ENCODE measurements around the gene GDPGP1.
"Not testable (repeated sequence)": the region's sequence is repeated elsewhere in the genome, so short reads cannot be mapped to it uniquely, and the experiment has no call there.

Gene GDPGP1

DNA sequence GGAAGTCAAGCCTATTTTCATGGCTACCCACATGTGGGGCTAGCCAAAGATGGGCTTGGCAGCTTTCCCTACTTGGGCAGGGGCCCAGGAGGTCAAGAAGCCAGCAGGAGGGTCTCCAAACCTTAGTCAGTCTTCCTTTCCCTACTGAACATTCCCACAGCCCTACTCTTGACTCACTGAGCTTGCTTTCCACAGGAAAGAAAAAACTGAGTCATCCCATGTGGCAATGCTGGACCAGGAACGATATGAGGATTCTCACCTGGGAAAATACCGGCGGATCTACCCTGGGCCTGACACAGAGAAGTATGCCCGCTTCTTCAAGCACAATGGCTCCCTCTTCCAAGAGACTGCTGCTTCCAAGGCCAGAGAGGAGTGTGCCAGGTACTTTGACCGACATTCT is 27.8 kb downstream of the GDPGP1 start:
- DNase-seq (ENCODE audit: low spot score): no peak

DNA sequence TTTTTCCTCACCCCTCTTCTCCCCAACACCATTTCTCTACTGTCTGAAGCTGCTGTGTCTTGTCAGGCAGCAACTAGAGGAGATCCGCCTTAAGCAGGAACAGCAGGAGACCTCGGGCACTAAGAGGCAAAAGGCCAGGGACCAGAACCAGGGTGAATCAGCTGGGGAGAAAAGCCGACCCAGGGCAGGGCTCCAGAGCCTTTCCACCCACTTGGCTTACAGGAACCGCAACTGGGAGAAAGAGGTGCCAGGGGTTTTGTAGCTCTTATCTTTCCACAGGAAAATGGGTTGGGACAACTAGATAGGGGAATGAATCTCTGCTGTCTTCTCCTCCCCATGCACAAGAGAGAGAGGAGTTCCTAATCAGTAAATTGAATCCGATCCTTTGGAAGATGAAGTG is 28.4 kb downstream of the GDPGP1 start:
- no peak for DNase-seq (ENCODE audit: low spot score)

DNA sequence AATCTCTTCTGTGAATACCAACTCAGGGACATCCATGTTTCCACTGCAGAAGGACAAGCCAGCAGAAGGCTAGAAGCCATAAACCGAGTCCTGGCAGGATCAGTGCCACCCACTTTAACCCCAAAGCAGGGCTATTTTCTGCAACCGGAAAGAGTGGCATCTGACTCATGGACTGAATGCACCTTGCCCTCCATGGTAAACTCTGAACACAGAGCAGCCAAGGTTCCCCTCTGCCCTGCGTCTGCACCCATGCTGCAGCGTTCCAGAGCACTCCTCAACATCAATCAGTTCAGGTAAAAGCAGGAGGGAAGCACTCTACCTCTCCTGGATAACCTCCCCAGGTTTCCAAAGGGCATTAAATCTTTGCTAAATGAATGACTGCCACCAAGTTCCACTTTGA is 30.7 kb downstream of the GDPGP1 start:
- DNase-seq (ENCODE audit: low spot score): no peak

DNA sequence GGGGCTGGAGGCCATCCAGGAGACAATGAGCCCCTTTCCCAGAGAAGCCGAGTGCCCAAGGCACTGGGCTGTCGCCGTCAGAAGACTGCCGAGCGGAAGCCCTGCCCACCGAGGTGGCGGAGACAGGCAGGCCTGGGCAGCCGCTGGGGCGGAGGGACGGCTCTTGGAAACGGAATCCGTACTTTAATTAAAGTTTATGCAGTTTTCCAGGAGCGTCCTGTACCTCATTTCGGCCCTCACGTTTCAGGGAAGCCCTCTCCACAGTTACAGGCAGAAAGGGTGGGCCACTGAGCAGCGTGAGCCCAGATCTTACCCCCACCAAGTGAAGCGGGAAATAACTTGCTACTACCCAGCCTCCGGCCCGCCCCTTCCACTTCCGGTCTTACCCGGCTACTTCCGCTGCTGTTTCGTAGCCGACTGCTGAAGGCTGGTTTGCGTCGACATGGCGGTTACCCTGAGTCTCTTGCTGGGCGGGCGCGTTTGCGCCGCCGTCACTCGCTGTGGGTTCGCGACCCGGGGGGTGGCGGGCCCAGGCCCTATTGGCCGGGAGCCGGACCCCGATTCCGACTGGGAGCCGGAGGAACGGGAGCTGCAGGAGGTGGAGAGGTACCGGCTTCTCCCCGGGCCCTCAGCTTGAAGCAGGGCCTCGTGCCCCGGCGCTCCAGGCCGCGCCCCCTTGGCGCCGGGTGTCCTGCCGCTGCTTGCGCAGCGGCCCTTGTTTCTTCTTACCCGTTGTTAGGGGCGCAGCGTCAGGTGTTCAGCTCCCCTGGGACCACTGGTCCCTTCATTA is 31.5 kb downstream of the GDPGP1 start, which contains the start of gene NGRN:
Gene NGRN (plus strand): TSS at position 402 of the 790 bp plus-strand sequence. CDS start 41 bp downstream, at position 443.
- DNase-seq (ENCODE audit: low spot score): peak; percentile 96

DNA sequence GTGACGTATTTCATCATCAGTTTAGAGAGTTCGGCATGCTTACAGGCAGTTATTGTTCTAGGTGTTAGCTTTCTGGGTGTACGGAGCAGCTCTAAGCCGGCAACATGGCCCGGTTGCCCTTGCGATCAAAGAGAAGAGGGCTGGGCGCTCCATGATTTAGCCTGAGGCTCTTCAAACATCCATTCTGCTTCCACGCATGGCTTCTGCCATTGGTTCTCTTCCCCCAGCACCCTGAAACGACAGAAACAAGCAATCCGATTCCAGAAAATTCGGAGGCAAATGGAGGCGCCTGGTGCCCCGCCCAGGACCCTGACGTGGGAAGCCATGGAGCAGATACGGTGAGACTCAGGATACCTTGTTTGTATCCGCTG is 32.0 kb downstream of the GDPGP1 start:
- no peak for DNase-seq (ENCODE audit: low spot score)

DNA sequence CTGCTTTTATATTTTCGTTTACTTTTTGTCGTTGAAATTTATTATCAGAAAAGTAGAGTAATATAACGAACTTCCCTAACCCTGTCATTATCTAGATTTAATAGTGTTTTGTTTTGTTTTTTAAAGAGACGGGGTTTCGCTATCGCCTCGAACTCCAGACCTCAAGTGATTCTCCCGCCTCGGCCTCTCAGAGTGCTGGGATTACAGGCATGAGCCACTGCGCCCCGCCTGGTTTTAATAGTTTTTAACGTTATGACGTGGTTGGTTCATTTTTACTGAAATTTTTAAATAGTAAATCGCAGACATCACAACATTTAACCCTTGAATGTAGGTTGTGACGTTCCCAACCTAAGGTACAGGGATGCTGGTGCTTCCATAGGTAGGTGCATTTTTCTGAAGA is 32.5 kb downstream of the GDPGP1 start:
- DNase-seq (ENCODE audit: low spot score): no peak

DNA sequence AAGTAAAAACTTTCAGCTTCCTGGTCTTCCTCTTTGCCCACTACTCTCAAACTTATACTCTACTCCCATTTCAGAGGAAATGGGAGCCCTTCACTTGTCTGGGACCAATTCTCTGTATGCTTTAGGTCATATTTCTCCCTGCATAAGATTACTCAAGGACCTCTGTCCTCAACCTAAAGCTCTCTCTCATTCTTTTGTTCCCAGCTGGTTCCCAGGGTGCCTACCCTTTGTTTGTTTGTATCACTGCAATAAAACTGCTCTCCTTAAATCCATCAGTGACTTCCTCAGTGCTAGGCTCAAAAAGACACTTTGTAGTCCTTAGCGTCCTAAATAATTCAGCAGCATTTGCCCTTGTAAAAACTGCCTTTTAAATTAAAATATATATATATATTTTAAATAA is 34.4 kb downstream of the GDPGP1 start:
- DNase-seq (ENCODE audit: low spot score): no peak

DNA sequence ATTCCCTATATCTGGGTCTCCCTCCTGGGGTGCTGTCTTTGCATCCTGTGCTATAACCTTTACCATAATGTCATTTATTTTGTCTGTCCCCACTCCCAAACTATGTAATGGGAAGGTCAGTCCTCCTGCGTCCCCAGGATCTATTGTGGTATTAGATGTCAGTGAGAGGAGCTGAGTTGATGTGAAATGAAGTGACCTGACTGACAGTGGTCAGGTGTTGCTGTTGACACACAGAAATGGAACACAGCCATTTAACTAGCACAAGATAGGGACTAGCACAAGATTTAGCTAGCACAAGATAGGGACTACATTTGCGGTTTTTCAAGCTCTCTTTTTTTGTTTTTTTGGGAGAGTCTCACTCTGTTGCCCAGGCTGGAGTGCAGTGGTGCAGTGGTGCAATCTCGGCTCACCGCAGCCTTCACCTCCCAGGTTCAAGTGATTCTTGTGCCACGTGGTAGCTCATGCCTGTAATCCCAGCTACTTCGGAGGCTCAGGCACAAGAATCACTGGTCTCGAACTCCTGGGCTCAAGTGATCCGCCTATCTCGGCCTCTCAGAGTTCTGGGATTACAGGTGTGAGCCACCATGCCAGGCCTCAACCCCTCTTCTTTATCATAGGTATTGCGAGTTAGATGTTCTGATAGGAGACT is 36.6 kb downstream of the GDPGP1 start:
- no peak for DNase-seq (ENCODE audit: low spot score)

DNA sequence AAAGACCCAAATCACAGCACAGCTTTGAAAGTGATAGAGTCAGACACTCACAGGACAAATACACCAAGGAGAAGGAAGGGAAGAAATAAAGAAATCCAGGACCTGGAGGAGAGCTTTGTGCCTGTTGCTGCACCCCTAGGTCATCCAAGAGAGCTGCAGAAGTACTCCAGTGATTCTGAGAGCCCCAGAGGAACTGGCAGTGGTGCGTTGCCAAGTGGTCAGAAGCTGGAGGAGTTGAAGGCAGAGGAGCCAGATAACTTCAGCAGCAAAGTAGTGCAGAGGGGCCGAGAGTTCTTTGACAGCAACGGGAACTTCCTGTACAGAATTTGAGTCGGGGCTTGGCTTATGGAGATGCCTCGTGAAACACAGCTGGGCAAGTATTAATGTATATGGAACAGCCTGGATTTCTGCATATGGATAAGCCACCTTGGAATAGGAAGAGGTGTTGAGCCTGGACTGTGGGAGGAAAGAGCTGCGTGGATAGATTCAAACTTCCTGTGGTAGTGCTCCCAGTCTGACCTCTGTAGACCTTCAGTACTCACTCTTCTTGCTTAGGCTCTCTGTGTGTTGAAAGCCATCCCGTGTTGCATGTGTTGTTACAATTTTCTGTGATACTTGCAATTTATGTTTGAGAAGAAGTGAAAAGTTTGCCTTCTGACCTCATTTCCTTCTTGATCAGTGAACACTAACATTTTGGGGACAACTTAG is 37.6 kb downstream of the GDPGP1 start:
- no peak for DNase-seq (ENCODE audit: low spot score)

DNA sequence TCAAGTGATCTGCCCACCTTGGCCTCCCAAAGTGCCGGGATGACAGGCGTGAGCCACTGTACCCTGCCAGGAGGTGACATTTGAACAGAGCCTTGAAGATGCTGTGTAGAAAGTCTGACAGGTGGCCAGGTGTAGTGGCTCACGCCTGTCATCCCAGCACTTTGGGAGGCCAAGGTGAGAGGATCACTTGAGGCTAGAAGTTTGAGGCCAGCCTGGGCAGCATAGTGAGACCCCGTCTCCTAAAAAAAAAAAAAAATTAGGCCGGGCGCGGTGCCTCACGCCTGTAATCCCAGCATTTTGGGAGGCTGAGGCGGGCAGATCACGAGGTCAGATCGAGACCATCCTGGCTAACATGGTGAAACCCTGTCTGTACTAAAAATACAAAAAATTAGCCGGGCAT is 44.5 kb downstream of the GDPGP1 start:
- not testable (repeated sequence) for DNase-seq (ENCODE audit: low spot score)

DNA sequence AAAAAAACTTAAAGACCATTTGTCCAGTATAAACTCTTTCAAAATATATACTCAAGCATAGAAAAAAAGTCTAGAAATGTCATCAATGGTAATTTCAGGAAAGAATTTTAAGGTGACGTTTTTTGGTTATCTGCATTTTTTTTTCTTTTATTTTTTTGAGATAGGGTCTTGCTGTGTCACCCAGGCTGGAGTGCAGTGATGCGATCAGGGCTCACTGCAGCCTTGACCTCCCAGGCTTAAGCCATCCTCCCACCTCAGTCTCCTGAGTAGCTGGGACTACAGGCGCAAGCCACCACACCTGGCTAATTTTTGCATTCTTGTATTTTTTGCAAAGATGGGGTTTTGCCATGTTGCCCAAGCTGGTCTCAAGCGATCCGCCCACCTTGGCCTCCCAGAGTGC is 46.7 kb downstream of the GDPGP1 start:
- not testable (repeated sequence) for DNase-seq (ENCODE audit: low spot score)

DNA sequence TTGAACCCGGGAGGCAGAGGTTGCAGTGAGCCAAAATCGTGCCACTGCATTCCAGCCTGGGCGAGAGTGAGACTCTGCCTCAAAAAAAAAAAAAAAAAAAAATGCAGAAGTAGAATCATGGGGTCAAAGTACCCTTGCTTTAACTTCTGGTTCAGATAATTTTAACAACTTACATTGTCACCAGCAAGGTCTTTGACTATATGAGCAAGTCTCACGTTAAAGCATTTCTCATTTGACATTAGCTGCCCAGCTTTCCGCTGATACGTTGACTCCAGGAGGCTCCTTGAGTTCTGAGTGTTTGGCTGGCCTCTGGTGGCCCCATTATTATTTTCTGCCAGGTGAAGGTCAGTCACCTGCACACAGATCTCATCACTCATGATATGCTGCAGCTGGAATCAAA is 47.6 kb downstream of the GDPGP1 start:
- not testable (repeated sequence) for DNase-seq (ENCODE audit: low spot score)

DNA sequence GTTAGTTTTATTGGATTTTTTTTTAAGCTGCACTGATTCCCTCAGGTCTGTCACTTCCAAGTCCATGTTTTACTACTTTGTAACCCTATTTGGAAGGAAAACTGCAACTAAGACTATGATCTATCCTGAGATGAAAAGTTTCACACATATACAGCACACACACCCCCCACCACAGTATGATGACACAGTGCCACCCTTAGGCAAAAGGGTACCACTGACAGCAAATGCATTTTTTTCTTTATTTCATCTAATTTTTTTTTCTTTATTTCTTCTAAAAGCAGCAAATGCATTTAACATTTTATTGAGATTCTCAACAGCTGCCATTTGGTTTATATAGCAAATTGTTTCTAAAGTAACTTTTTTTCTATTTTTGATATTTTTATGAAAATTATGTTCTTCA is 52.7 kb downstream of the GDPGP1 start:
- DNase-seq (ENCODE audit: low spot score): no peak

DNA sequence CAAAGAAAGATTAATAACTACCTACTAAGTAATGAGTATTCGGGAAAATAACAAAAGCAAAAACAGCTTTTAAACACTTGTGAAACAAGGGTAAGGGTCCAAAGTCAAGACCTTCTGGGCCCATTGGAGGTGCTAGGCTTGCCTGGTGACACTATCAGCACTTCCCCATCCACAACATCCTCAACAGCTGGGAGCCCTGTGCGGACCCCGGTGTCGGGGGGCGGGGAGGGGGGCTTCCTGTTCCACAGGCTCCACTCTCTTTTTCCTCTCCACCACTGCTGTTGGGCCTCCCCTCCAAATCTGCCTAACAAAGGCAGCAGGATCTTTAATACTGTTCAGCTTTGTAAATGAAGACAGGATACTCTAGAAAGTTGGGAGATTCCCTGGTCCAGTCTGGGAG is 53.1 kb downstream of the GDPGP1 start:
- DNase-seq (ENCODE audit: low spot score): no peak

DNA sequence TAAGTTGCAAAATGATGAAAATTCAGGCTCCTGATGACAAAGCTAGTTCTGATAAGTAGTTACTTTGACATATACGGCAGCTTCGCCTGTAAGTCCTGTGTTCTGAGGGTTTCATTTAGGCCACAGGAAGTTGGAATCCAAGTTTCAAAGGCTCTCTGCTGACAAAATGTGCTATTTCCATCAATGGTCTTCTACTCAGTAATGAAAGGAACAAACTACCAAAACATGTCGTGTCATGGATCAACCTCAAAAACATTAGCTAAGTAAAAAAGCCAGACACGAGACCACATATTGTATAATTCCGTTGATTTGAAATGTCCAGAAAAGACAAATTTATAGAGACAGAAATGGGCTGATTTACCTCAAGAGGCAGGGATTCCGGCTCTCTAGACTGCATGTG is 53.9 kb downstream of the GDPGP1 start:
- no peak for DNase-seq (ENCODE audit: low spot score)

DNA sequence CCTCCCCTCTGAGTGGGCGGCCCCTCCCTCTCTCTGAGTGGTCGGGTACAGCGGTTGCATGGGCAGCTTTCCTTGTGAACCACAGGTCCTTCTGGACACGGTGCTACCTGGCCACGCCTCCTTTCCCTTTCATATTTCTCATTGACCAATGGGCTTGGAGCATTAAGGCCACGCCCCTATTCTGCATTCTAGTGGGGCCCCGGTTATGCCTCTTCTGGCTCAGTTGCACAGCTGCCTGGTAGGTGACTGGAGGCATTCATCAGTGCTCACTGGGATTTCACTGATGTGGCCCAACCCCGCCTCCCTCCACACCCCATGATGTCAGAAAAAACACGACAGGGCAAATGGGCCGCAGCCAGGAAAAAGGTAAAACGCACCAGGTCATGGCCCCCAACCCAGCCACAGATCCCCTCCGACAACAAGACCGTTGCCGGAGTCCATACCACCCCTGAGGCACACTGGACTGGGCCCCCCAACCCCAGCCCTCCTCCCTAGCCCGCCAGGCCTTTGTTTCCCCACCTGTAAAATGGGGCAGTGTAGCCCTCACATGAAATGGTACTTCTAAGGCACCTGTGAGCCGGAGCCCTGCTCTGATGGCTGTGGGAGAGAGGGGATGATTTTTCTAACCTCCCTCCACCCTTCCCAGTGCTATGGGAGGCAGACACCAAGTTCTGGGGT is 57.8 kb downstream of the GDPGP1 start:
- no peak for DNase-seq (ENCODE audit: low spot score)

DNA sequence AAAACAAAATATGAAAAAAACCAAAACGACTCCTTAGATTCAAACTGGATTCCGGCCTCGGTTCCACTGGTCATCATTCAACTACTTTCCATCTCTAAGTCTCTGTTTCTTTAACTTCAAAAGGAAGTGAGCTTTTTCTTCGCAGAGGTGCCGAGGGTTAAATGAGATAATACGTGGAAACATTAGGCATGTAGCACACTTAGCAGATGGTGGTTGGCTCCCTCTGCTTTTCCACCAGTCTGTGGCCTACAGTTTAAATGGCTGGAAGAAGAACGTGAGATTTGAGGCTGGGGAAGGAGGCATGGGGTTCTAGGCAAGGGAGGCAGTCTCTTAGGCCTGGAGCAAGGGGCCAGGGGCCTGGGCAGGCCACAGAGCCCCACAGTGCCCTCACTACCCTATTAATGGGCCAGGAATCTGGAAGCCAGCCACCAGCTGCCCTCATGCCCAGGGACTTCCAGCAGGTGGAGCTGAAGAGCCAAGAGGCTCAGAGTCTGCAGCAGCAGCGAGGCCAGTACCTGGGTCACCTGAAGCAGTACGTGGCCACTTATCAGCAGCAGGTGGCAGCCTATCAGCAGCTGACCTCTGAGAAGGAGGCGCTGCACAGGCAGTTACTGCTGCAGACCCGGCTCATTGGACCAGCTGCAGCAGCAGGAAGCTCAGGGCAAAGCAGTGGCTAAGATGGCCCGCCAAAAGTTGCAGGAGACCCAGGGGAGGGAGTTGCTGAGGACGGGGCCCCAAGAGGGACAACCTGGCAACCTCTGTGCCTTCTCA is 59.2 kb downstream of the GDPGP1 start:
- peak; percentile 26 for DNase-seq (ENCODE audit: low spot score)

DNA sequence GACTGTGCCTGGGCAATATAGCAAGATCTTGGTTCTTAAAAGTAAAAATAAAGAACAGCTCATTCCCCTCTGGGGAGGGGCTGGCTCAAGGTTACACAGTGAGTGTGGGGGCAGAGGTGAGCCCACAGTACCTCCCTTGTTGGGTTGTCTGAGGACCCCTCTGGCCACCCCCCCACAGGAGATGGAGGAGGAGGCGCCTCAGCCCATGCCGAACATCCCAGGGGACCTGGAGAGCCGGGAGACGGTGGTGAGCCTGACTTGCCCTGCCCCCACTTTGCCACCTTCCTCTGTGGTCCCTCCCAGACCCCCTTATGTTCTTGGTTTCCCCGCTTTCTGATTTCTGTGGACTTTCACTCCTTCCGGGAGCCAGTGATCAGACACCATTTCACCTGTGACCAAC is 60.1 kb downstream of the GDPGP1 start:
- DNase-seq (ENCODE audit: low spot score): no peak

DNA sequence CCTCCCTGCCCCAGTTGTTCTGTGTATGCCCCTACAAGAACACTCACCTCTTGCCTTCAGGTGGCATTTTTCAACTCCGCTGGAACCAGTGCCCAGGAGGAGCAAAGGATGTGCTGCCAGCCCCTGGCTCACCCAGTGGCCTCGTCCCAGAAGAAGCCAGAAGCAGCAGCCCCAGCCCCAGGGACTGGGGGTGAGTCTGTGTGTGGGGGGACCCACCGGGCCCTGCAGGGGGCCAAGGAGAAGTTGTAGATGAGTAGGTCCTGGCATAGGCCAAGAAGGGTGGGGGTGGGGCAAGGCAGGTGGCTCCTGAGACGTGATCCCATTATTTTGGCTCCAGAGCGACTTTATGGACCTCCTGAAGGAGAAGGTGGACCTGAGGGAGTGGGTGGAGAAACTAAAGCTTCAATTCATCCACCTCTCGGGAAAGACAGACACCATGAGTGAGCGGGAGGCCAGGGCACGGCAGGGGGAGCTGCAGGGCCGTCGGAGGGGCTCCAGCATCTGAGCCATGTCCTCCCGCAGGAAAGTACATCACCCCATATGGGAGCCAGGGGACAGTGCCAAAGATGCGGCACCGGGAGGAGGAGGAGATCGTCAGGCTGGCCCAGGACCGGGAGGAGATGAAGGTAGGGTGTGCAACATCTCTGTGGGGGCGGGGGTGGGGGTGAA is 60.7 kb downstream of the GDPGP1 start:
- no peak for DNase-seq (ENCODE audit: low spot score)

DNA sequence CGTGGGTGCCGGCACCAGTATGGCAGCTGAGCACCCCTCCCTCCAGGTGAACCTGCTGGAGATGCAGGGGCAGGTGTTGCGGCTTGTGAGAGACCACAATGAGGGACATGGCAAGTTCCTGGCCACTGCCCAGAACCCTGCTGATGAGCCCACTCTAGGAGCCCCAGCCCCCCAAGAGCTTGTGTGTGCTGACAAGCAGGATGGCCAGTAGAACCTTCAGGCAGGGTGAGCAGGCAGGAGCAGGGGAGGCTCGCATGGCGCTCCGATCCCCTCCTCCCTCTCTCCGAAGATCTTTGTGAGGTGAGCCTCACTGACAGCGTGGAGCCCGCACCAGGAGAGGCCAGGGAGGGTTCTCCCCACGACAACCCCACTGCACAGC is 61.2 kb downstream of the GDPGP1 start:
- no peak for DNase-seq (ENCODE audit: low spot score)
